WTC11 (cell line): ENCODE measurements around the gene PTPRJ.

Experiments used
- CTCF ChIP-seq: fragments of 200-600 bp; IDR thresholded peaks from 2 replicates; pipeline ENCODE4 v1.8.0; 2022; ENCODE audit warnings: antibody characterized with exemption
- ZNF416 ChIP-seq: fragments of 250-450 bp; sonication (Bioruptor Pico); IDR thresholded peaks from 2 replicates; pipeline ENCODE4 v1.9.0; 2021; ENCODE audit warnings: mild to moderate bottlenecking, inconsistent platforms

GRCh38 chr11:48002561-48002960 is 22.2 kb downstream of the PTPRJ start:
- TF ChIP-seq ZNF416 (CRISPR knock-in tag): no peak
- no peak for TF ChIP-seq CTCF
